Liver (tissue), 9 donors: ENCODE data around the gene LILRB5. TPM values are rescaled to one million over a fixed set of nuclear protein-coding genes. Genes with fewer than 3 reads are reported as not detected.
A peak's percentile ranks its signal among the peaks of the same experiment; 100 is the strongest.

Experiments
- DNase-seq: peaks from one replicate; pipeline ENCODE4 v3.0.0-alpha.2; 2017; ENCODE audit warnings: low spot score
- H3K27ac ChIP-seq, 2 donors: one replicate each; pipeline ENCODE4 v1.7.0; 2013; ENCODE audit warnings: inconsistent platforms in 2 of 2, low read length in 2 of 2, control low read depth in 1 of 2, low read depth in 1 of 2, mild to moderate bottlenecking in 1 of 2
- H3K27me3 ChIP-seq, 4 donors: one replicate each; pipeline versions ENCODE4 v1.6.1 to v1.7.0; 2013; ENCODE audit warnings: low read length in 3 of 4, inconsistent platforms in 1 of 4, mild to moderate bottlenecking in 1 of 4, moderate library complexity in 1 of 4; ENCODE audit not compliant: control insufficient read depth in 4 of 4, insufficient read depth in 4 of 4
- H3K36me3 ChIP-seq, 4 donors: one replicate each; pipeline versions ENCODE4 v1.6.1 to v1.7.0; 2013; ENCODE audit warnings: low read length in 3 of 4, mild to moderate bottlenecking in 3 of 4, low read depth in 1 of 4, moderate library complexity in 1 of 4; ENCODE audit not compliant: control insufficient read depth in 4 of 4, insufficient read depth in 3 of 4
- H3K4me1 ChIP-seq, 4 donors: one replicate each; pipeline versions ENCODE4 v1.6.1 to v1.7.0; 2013; ENCODE audit warnings: low read length in 3 of 4, mild to moderate bottlenecking in 3 of 4, moderate library complexity in 1 of 4; ENCODE audit not compliant: control insufficient read depth in 4 of 4, insufficient read depth in 4 of 4
- H3K4me3 ChIP-seq, 3 donors: one replicate each; pipeline versions ENCODE4 v1.6.1 to v1.7.0; 2013; ENCODE audit warnings: low read length in 3 of 3, control low read depth in 1 of 3, low read depth in 1 of 3, mild to moderate bottlenecking in 1 of 3
- H3K9ac ChIP-seq, 2 donors: one replicate each; pipeline ENCODE4 v1.7.0; 2013; ENCODE audit warnings: low read length in 2 of 2, mild to moderate bottlenecking in 2 of 2, moderate library complexity in 2 of 2, control low read depth in 1 of 2, low read depth in 1 of 2
- H3K9me3 ChIP-seq, 4 donors: one replicate each; pipeline versions ENCODE4 v1.6.1 to v1.7.0; 2013; ENCODE audit warnings: low read length in 3 of 4; ENCODE audit not compliant: control insufficient read depth in 4 of 4
- ATF3 ChIP-seq: IDR thresholded peaks from 2 replicates; pipeline ENCODE4 v1.6.1; 2016; ENCODE audit warnings: antibody characterized with exemption
- CTCF ChIP-seq: fragments of 150-350 bp; IDR thresholded peaks from 2 replicates; pipeline ENCODE4 v1.5.1; 2017; ENCODE audit warnings: improper control_type of control experiment, low read depth, low read length; ENCODE audit not compliant: missing input control
- EGR1 ChIP-seq, 2 donors: IDR thresholded peaks; 2 replicates each; pipeline ENCODE4 v1.6.1; 2016 to 2018; ENCODE audit warnings: antibody characterized with exemption in 2 of 2, low read depth in 2 of 2
- FOXA1 ChIP-seq: IDR thresholded peaks from 2 replicates; pipeline ENCODE4 v1.6.1; 2016; ENCODE audit warnings: antibody characterized with exemption
- FOXA2 ChIP-seq: IDR thresholded peaks from 2 replicates; pipeline ENCODE4 v1.6.1; 2016; ENCODE audit warnings: antibody characterized with exemption
- GABPA ChIP-seq, 2 donors: IDR thresholded peaks in 1 of 2; conservative IDR thresholded peaks in 1 of 2; 2 replicates each; pipeline ENCODE4 v1.6.1; 2016; ENCODE audit warnings: antibody characterized with exemption in 2 of 2, mild to moderate bottlenecking in 1 of 2, moderate library complexity in 1 of 2
- HNF4A ChIP-seq, 2 donors: conservative IDR thresholded peaks; 2 replicates each; pipeline ENCODE4 v1.6.1; 2016; ENCODE audit warnings: antibody characterized with exemption in 2 of 2, mild to moderate bottlenecking in 2 of 2
- HNF4G ChIP-seq: IDR thresholded peaks from 2 replicates; pipeline ENCODE4 v1.6.1; 2016; ENCODE audit warnings: antibody characterized with exemption
- JUND ChIP-seq, 2 donors: IDR thresholded peaks; 2 replicates each; pipeline ENCODE4 v1.6.1; 2016; ENCODE audit warnings: antibody characterized with exemption in 2 of 2
- MAX ChIP-seq: IDR thresholded peaks from 2 replicates; pipeline ENCODE4 v1.6.1; 2016; ENCODE audit warnings: antibody characterized with exemption
- NR2F2 ChIP-seq: IDR thresholded peaks from 2 replicates; pipeline ENCODE4 v1.6.1; 2016; ENCODE audit warnings: antibody characterized with exemption
- RAD21 ChIP-seq, 2 donors: IDR thresholded peaks; 2 replicates each; pipeline ENCODE4 v1.6.1; 2016; ENCODE audit warnings: antibody characterized with exemption in 2 of 2, mild to moderate bottlenecking in 2 of 2
- REST ChIP-seq: IDR thresholded peaks from 2 replicates; pipeline ENCODE4 v1.6.1; 2016; ENCODE audit warnings: antibody characterized with exemption, mild to moderate bottlenecking
- RXRA ChIP-seq, 2 donors: IDR thresholded peaks; 2 replicates each; pipeline ENCODE4 v1.6.1; 2017 to 2018; ENCODE audit warnings: antibody characterized with exemption in 2 of 2, mild to moderate bottlenecking in 1 of 2
- SP1 ChIP-seq: IDR thresholded peaks from 2 replicates; pipeline ENCODE4 v1.6.1; 2018; ENCODE audit warnings: antibody characterized with exemption, mild to moderate bottlenecking
- TAF1 ChIP-seq: conservative IDR thresholded peaks from 2 replicates; pipeline ENCODE4 v1.6.1; 2016; ENCODE audit warnings: antibody characterized with exemption, mild to moderate bottlenecking
- YY1 ChIP-seq: IDR thresholded peaks from 2 replicates; pipeline ENCODE4 v1.6.1; 2016; ENCODE audit warnings: antibody characterized with exemption, mild to moderate bottlenecking
- ZBTB33 ChIP-seq: IDR thresholded peaks from 2 replicates; pipeline ENCODE4 v1.6.1; 2016; ENCODE audit warnings: antibody characterized with exemption
- WGBS: extraction: QIAGEN DNeasy Blood & Tissue Kit; methylation state at CpG from one replicate; pipeline ENCODE4 v1.1.7; 2013; 5-methylcytosine and 5-hydroxymethylcytosine counted together
- polyA plus RNA-seq, 2 donors: library from polyadenylated mRNA; stranded (reverse) in 1 of 2; unstranded in 1 of 2; fragments of 200-250 nt in 1 of 2; fragments of >200 nt in 1 of 2; fragmentation: Nextera tagmentation in 1 of 2; extraction: Ambion mirVana in 1 of 2; gene quantifications; one replicate each; pipeline versions ENCODE4 v1.2.1 to v1.2.3, GENCODE V29; 2013 to 2015
- total RNA-seq, 2 donors: library from RNA; depleted of rRNA; stranded (reverse); fragments of >200 nt; gene quantifications; one replicate each; pipeline ENCODE4 v1.2.3, GENCODE V29; 2014
- donor health status: healthy.
- donor health status: healthy.
- donor health status: healthy.
- donor health status: healthy.
- donor health status: healthy.

Gene LILRB5
- total and polyA plus RNA-seq, 4 donors, result 5.1 to 10.8 (median 6.3) TPM

GRCh38 chr19:54208784-54209057, 48.4 kb downstream of the LILRB5 start:
- Histone ChIP-seq H3K4me1 (peaks cover 31 to 78% (median 66%) of the 10 kb centered on the region in 4 donors), H3K27ac (peak overlapping the region; percentile 88 to 94), H3K9ac (peak overlapping the region; percentile 9 to 11), H3K27me3 (no peaks in the 10 kb centered on the region), H3K9me3 (no peaks in the 10 kb centered on the region), H3K36me3 (peaks cover 19 to 35% (median 26%) of the 10 kb centered on the region in 4 donors), H3K4me3 (no peak overlapping the region)
- WGBS, result 85% methylated on average over 8 of the region's 8 CpGs
- no peak for DNase-seq
- TF ChIP-seq NR2F2 (no peak), HNF4A (conservative IDR thresholded peaks at IDR 0.05) (no peak)

- WGBS, result 60% methylated on average over 18 of the region's 18 CpGs
Observed at GRCh38 chr19:54207983-54208783, 48.9 kb downstream of the LILRB5 start.

More at GRCh38 chr19:54207983-54208783, 48.9 kb downstream of the LILRB5 start:
- Histone ChIP-seq H3K27me3 (no peaks in the 10 kb centered on the region), H3K4me1 (peaks cover 31 to 84% (median 69%) of the 10 kb centered on the region in 4 donors), H3K9me3 (no peaks in the 10 kb centered on the region), H3K36me3 (peaks cover 20 to 37% (median 27%) of the 10 kb centered on the region in 4 donors), H3K4me3 (no peak overlapping the region), H3K9ac (peak overlapping the region; percentile 9 to 11), H3K27ac (peak overlapping the region; percentile 88 to 94)
- TF ChIP-seq JUND (IDR thresholded peaks at IDR 0.05) (peak; percentile 5 to 66), REST (peak; percentile 0), GABPA (IDR thresholded peaks at IDR 0.05 in 1 of 2, conservative IDR thresholded peaks at IDR 0.05 in 1 of 2) (peak in 1 of 2 donors; percentile 22), YY1 (peak; percentile 49), EGR1 (IDR thresholded peaks at IDR 0.05; ENCODE audit: low read depth in 2 of 2) (peak in 1 of 2 donors; percentile 52), FOXA1 (no peak), RAD21 (IDR thresholded peaks at IDR 0.05) (peak in 1 of 2 donors; percentile 42), ZBTB33 (peak; percentile 23), FOXA2 (no peak), HNF4A (conservative IDR thresholded peaks at IDR 0.05) (peak; percentile 39 to 54), NR2F2 (peak; percentile 65), HNF4G (peak; percentile 31), RXRA (IDR thresholded peaks at IDR 0.05) (peak; percentile 84 to 94), TAF1 (no peak), SP1 (peak; percentile 86), MAX (peak; percentile 87), ATF3 (peak; percentile 17), CTCF (no peak)
- DNase-seq, result no peak
